NCI-H2029 treated with DMSO at 0.1 percent for 48 hours (cell line): ENCODE data around the gene PGM2.

Experiments used
- DNase-seq: peaks from one replicate; lab custom pipeline; 2025; lab: John Stamatoyannopoulos, UW

The PGM2 gene

GRCh38 chr4:37902738-37903693, 76.5 kb downstream of the PGM2 start:
- DNase-seq, result no peak

GRCh38 chr4:37903901-37904300, 77.4 kb downstream of the PGM2 start:
- DNase-seq, result no peak

- no peak for DNase-seq
Observed at GRCh38 chr4:37904824-37905223, 78.3 kb downstream of the PGM2 start.

GRCh38 chr4:37905533-37906169, 79.2 kb downstream of the PGM2 start:
- DNase-seq, result no peak

- no peak for DNase-seq
Observed at GRCh38 chr4:37908488-37909331, 82.2 kb downstream of the PGM2 start.

GRCh38 chr4:37909332-37910090, 83.0 kb downstream of the PGM2 start:
- no peak for DNase-seq

GRCh38 chr4:37910091-37910486, 83.6 kb downstream of the PGM2 start:
- DNase-seq, result no peak
